22Rv1 (cell line): ENCODE data around the gene MTNR1B.

ENCODE experiments used
- ZFX ChIP-seq: fragments of 450-650 bp; IDR thresholded peaks from 2 replicates; pipeline ENCODE4 v1.6.1; 2017; ENCODE audit warnings: antibody characterized with exemption, borderline replicate concordance
- TF ChIP-seq, protein P1 (sequence below): fragments of 450-650 bp; IDR thresholded peaks from 2 replicates; pipeline ENCODE4 v1.5.1; 2017; ENCODE audit warnings: mild to moderate bottlenecking

DNA sequence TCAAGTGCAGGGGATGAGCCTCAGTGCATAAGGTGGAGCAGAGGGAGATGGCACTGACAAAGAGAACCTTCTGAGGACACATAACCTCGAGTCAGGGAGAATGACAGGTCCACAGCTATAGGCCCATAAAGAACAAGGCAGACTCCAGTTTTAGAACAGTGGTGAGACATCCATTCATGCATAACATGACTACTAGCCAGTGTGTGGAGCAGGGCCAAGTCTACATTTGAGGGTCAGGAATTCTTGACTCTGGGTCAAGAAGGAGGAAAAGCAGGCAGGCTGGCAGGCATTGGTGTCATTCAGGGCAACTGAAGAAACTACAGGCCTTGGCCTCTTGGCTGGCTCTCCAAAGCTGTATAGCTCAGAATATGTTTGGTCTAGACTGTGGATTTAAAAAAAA, 54.9 kb downstream of the MTNR1B start:
- TF ChIP-seq, protein P1, sequence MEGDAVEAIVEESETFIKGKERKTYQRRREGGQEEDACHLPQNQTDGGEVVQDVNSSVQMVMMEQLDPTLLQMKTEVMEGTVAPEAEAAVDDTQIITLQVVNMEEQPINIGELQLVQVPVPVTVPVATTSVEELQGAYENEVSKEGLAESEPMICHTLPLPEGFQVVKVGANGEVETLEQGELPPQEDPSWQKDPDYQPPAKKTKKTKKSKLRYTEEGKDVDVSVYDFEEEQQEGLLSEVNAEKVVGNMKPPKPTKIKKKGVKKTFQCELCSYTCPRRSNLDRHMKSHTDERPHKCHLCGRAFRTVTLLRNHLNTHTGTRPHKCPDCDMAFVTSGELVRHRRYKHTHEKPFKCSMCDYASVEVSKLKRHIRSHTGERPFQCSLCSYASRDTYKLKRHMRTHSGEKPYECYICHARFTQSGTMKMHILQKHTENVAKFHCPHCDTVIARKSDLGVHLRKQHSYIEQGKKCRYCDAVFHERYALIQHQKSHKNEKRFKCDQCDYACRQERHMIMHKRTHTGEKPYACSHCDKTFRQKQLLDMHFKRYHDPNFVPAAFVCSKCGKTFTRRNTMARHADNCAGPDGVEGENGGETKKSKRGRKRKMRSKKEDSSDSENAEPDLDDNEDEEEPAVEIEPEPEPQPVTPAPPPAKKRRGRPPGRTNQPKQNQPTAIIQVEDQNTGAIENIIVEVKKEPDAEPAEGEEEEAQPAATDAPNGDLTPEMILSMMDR: no peak
- TF ChIP-seq ZFX: no peak
